ENCODE measurements around the gene OVOL1. TPM values are rescaled to one million over a fixed set of nuclear protein-coding genes. Genes with fewer than 3 reads are reported as not detected.
"Not testable (repeated sequence)": the region's sequence is repeated elsewhere in the genome, so short reads cannot be mapped to it uniquely, and the experiment has no call there.

Gene OVOL1
- not detected for total RNA-seq
- long read RNA-seq, result 0 reads

- DNase-seq (ENCODE audit: low spot score), result no peak
Measured at GRCh38 chr11:65786786-65787636, at the start of gene OVOL1. TSS of gene OVOL1 (plus strand) at chr11:65787063. CDS start at chr11:65787374, 311 bp downstream.

GRCh38 chr11:65739022-65739421 is 47.8 kb upstream of the OVOL1 start:
- DNase-seq (ENCODE audit: low spot score), result no peak

- DNase-seq (ENCODE audit: low spot score), result no peak
Measured at GRCh38 chr11:65741185-65741584, 45.7 kb upstream of the OVOL1 start.

GRCh38 chr11:65742353-65742752 is 44.5 kb upstream of the OVOL1 start:
- DNase-seq (ENCODE audit: low spot score), result no peak

- no peak for DNase-seq (ENCODE audit: low spot score)
Measured at GRCh38 chr11:65743681-65744025, 43.2 kb upstream of the OVOL1 start.

- no peak for DNase-seq (ENCODE audit: low spot score)
Measured at GRCh38 chr11:65744026-65744698, 42.7 kb upstream of the OVOL1 start.

GRCh38 chr11:65744699-65745042 is 42.2 kb upstream of the OVOL1 start:
- DNase-seq (ENCODE audit: low spot score), result no peak

GRCh38 chr11:65745049-65745448 is 41.8 kb upstream of the OVOL1 start:
- no peak for DNase-seq (ENCODE audit: low spot score)

- DNase-seq (ENCODE audit: low spot score), result not testable (repeated sequence)
Measured at GRCh38 chr11:65762169-65762568, 24.7 kb upstream of the OVOL1 start.

GRCh38 chr11:65762816-65763215 is 24.0 kb upstream of the OVOL1 start:
- DNase-seq (ENCODE audit: low spot score), result not testable (repeated sequence)

- no peak for DNase-seq (ENCODE audit: low spot score)
Measured at GRCh38 chr11:65764434-65764833, 22.4 kb upstream of the OVOL1 start.

- no peak for DNase-seq (ENCODE audit: low spot score)
Measured at GRCh38 chr11:65766535-65766934, 20.3 kb upstream of the OVOL1 start.

GRCh38 chr11:65767406-65767805 is 19.5 kb upstream of the OVOL1 start:
- no peak for DNase-seq (ENCODE audit: low spot score)

GRCh38 chr11:65767806-65768205 is 19.1 kb upstream of the OVOL1 start:
- DNase-seq (ENCODE audit: low spot score), result not testable (repeated sequence)

- no peak for DNase-seq (ENCODE audit: low spot score)
Measured at GRCh38 chr11:65770951-65771567, 15.8 kb upstream of the OVOL1 start.

GRCh38 chr11:65771589-65772112 is 15.2 kb upstream of the OVOL1 start:
- no peak for DNase-seq (ENCODE audit: low spot score)

- no peak for DNase-seq (ENCODE audit: low spot score)
Measured at GRCh38 chr11:65773784-65774411, 13.0 kb upstream of the OVOL1 start.

- peak; percentile 57 for DNase-seq (ENCODE audit: low spot score)
Measured at GRCh38 chr11:65774525-65775306, 12.1 kb upstream of the OVOL1 start.

GRCh38 chr11:65776196-65776595 is 10.7 kb upstream of the OVOL1 start:
- peak; percentile 76 for DNase-seq (ENCODE audit: low spot score)

- peak; percentile 37 for DNase-seq (ENCODE audit: low spot score)
Measured at GRCh38 chr11:65776710-65777141, 10.1 kb upstream of the OVOL1 start.

- DNase-seq (ENCODE audit: low spot score), result peak; percentile 49
Measured at GRCh38 chr11:65777241-65777640, 9.6 kb upstream of the OVOL1 start.

Data from mesenteric fat pad (tissue), 1 donor.